GM23338 (cell line): Measurements from ENCODE around the gene SMTNL2. TPM values are rescaled to one million over a fixed set of nuclear protein-coding genes. Genes with fewer than 3 reads are reported as not detected.

Source experiments
- ATAC-seq: fragments of 200-7000 bp; cut with Tn5 transposase; 3 replicates; pipeline ENCODE4 v1.9.1; 2020
- DNase-seq: peaks from one replicate; pipeline ENCODE4 v3.0.0-alpha.2; 2015; ENCODE audit warnings: low spot score
- H2AFZ ChIP-seq: fragments of 200-600 bp; sonication (generic); 2 replicates; pipeline ENCODE4 v1.8.0; 2016; ENCODE audit warnings: antibody characterized with exemption, mild to moderate bottlenecking, moderate library complexity
- H3F3A ChIP-seq: fragments of 200-600 bp; sonication (generic); replicated peaks from 2 replicates; pipeline ENCODE4 v1.8.0; 2017; ENCODE audit warnings: antibody characterized with exemption, mixed run types, low read depth
- H3K27ac ChIP-seq: fragments of 200-600 bp; sonication (generic); 2 replicates; pipeline ENCODE4 v1.6.1; 2016; ENCODE audit warnings: low read depth
- H3K27me3 ChIP-seq: fragments of 200-600 bp; sonication (generic); 2 replicates; pipeline ENCODE4 v1.8.0; 2016; ENCODE audit warnings: mild to moderate bottlenecking, mixed run types, moderate library complexity; ENCODE audit not compliant: insufficient read depth
- H3K36me3 ChIP-seq: fragments of 200-600 bp; sonication (generic); 2 replicates; pipeline ENCODE4 v1.8.0; 2016; ENCODE audit warnings: mild to moderate bottlenecking; ENCODE audit not compliant: insufficient read depth
- H3K4me1 ChIP-seq: fragments of 200-600 bp; sonication (generic); 2 replicates; pipeline ENCODE4 v1.8.0; 2016; ENCODE audit warnings: mild to moderate bottlenecking, moderate library complexity; ENCODE audit not compliant: insufficient read depth
- H3K4me2 ChIP-seq: fragments of 200-600 bp; sonication (generic); 2 replicates; pipeline ENCODE4 v1.7.1; 2017; ENCODE audit warnings: mixed run types
- H3K4me3 ChIP-seq: fragments of 200-600 bp; sonication (generic); 2 replicates; pipeline ENCODE4 v1.6.1; 2016; ENCODE audit warnings: mixed run types
- H3K79me2 ChIP-seq: fragments of 200-600 bp; sonication (generic); replicated peaks from 2 replicates; pipeline ENCODE4 v1.8.0; 2017; ENCODE audit warnings: mild to moderate bottlenecking; ENCODE audit not compliant: insufficient read depth
- H3K9me2 ChIP-seq: fragments of 200-600 bp; sonication (generic); 2 replicates; pipeline ENCODE4 v1.8.0; 2017; ENCODE audit not compliant: insufficient read depth
- H4K20me1 ChIP-seq: fragments of 200-600 bp; sonication (generic); replicated peaks from 2 replicates; pipeline ENCODE4 v1.8.0; 2017; ENCODE audit warnings: mild to moderate bottlenecking; ENCODE audit not compliant: insufficient read depth
- H3K27ac Mint-ChIP-seq: 2 replicates; pipeline ENCODE4 v1.8.0; 2020; ENCODE audit warnings: inconsistent platforms, mild to moderate bottlenecking, moderate library complexity, mixed read lengths
- H3K27me3 Mint-ChIP-seq: 3 replicates; pipeline ENCODE4 v1.8.0; 2022; ENCODE audit warnings: low read depth, mild to moderate bottlenecking, moderate library complexity, mixed read lengths, inconsistent platforms; ENCODE audit not compliant: insufficient read depth, poor library complexity
- H3K36me3 Mint-ChIP-seq: 3 replicates; pipeline ENCODE4 v1.8.0; 2021; ENCODE audit warnings: low read depth, mild to moderate bottlenecking, inconsistent platforms, moderate library complexity, mixed read lengths
- H3K4me1 Mint-ChIP-seq: 3 replicates; pipeline ENCODE4 v1.8.0; 2020; ENCODE audit warnings: mild to moderate bottlenecking, inconsistent platforms, mixed read lengths
- H3K4me3 Mint-ChIP-seq: 3 replicates; pipeline ENCODE4 v1.8.0; 2021; ENCODE audit warnings: moderate library complexity, mild to moderate bottlenecking, inconsistent platforms, mixed read lengths
- H3K9me3 Mint-ChIP-seq: 3 replicates; pipeline ENCODE4 v1.8.0; 2020; ENCODE audit warnings: moderate library complexity, mild to moderate bottlenecking, inconsistent platforms, mixed read lengths
- CREB1 ChIP-seq: fragments of 250-450 bp; sonication (Bioruptor Pico); IDR thresholded peaks from 2 replicates; pipeline ENCODE4 v1.5.0; 2020; ENCODE audit warnings: low read depth, mild to moderate bottlenecking, moderate library complexity
- EZH2phosphoT487 ChIP-seq: fragments of 200-600 bp; sonication (generic); IDR thresholded peaks from one replicate; pipeline ENCODE4 v1.8.1; 2018; ENCODE audit warnings: antibody characterized with exemption; ENCODE audit not compliant: unreplicated experiment
- JUNB ChIP-seq: IDR thresholded peaks from one replicate; pipeline ENCODE4 v1.6.1; 2016; ENCODE audit warnings: antibody characterized with exemption; ENCODE audit not compliant: unreplicated experiment
- NANOG ChIP-seq: IDR thresholded peaks from 2 replicates; pipeline ENCODE4 v1.6.1; 2016; ENCODE audit warnings: antibody characterized with exemption, borderline replicate concordance
- POLR2AphosphoS5 ChIP-seq: IDR thresholded peaks from 2 replicates; pipeline ENCODE4 v1.6.1; 2016; ENCODE audit warnings: antibody characterized with exemption, low read depth
- STAT1 ChIP-seq: IDR thresholded peaks from one replicate; pipeline ENCODE4 v1.6.1; 2016; ENCODE audit warnings: antibody characterized with exemption; ENCODE audit not compliant: unreplicated experiment
- ZNF114 ChIP-seq: fragments of 250-450 bp; sonication (Bioruptor Pico); IDR thresholded peaks from 2 replicates; pipeline ENCODE4 v1.5.0; 2020; ENCODE audit warnings: mild to moderate bottlenecking, moderate library complexity
- ZNF331 ChIP-seq: fragments of 250-450 bp; sonication (Bioruptor Pico); IDR thresholded peaks from 2 replicates; pipeline ENCODE4 v1.5.0; 2020; ENCODE audit warnings: low read depth, mild to moderate bottlenecking, moderate library complexity
- polyA plus RNA-seq: library from polyadenylated mRNA; unstranded; fragments of >200 nt; fragmentation: Nextera tagmentation; extraction: Ambion mirVana; gene quantifications from 2 replicates; pipeline ENCODE4 v1.2.1, GENCODE V29; 2016
- total RNA-seq: library from RNA; depleted of rRNA; stranded (reverse); fragments of >200 nt; shearing (Covaris generic); gene quantifications from 2 replicates; pipeline ENCODE4 v1.2.3, GENCODE V29; 2014
- TF ChIP-seq, protein P1 (sequence below): IDR thresholded peaks from 2 replicates; pipeline ENCODE4 v1.6.1; 2016; ENCODE audit warnings: antibody characterized with exemption
- TF ChIP-seq, protein P2 (sequence below): IDR thresholded peaks from one replicate; pipeline ENCODE4 v1.6.1; 2018; ENCODE audit warnings: antibody characterized with exemption; ENCODE audit not compliant: unreplicated experiment
- TF ChIP-seq, protein P3 (sequence below): fragments of 250-450 bp; sonication (Bioruptor Pico); IDR thresholded peaks from 2 replicates; pipeline ENCODE4 v1.5.0; 2020; ENCODE audit warnings: mild to moderate bottlenecking, moderate library complexity
- TF ChIP-seq, protein P4 (sequence below), 2 experiments: fragments of 200-600 bp in 1 of 2; sonication (generic) in 1 of 2; conservative IDR thresholded peaks; 2 replicates each; pipeline versions ENCODE4 v1.5.1 to v1.6.1; 2016 to 2017; ENCODE audit warnings: antibody characterized with exemption in 2 of 2, low read depth in 2 of 2, mild to moderate bottlenecking in 2 of 2, moderate library complexity in 1 of 2

Gene SMTNL2
- total and polyA plus RNA-seq, 2 experiments from 2014 or later, result 1.3 to 4.3 TPM

DNA sequence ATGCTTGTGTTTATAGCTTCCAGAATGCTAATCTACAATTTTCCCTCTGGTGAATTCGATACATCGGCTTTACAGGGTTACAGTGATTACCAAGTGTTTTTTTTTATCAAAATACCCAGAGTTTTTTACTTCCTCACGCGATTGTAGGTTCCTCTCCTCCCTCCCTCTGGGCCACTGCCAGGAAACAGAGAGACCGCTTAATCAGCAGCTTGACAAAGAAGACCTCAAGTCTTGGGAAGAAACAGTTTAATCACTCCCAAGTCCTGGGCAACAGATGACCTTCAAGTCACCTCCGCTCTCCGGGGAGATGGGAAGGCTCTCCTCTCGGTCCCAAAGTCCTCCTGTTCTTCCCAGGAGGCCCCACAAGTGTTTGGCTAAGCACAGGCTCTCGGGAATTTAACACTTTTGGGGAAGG is 23.5 kb downstream of the SMTNL2 start:
- no peaks in the 10 kb centered on the region for H3K9me3 Mint-ChIP-seq
- no peaks in the 10 kb centered on the region; the same call in 2 of the 3 replicates for H3K36me3 Mint-ChIP-seq
- H3K79me2 ChIP-seq, result no peaks in the 10 kb centered on the region
- no peaks in the 10 kb centered on the region for H3K9me2 ChIP-seq
- H3K4me3 ChIP-seq, result no peak overlapping the region
- H3K27ac ChIP-seq, result no peak overlapping the region
- peak overlapping the region; percentile 55; the same call in 1 of the 2 replicates for H3K27ac Mint-ChIP-seq
- TF ChIP-seq POLR2AphosphoS5, result no peak
- TF ChIP-seq ZNF114 (CRISPR knock-in tag), result no peak
- TF ChIP-seq, protein P1, sequence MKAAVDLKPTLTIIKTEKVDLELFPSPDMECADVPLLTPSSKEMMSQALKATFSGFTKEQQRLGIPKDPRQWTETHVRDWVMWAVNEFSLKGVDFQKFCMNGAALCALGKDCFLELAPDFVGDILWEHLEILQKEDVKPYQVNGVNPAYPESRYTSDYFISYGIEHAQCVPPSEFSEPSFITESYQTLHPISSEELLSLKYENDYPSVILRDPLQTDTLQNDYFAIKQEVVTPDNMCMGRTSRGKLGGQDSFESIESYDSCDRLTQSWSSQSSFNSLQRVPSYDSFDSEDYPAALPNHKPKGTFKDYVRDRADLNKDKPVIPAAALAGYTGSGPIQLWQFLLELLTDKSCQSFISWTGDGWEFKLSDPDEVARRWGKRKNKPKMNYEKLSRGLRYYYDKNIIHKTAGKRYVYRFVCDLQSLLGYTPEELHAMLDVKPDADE, result no peak
- TF ChIP-seq, protein P2, sequence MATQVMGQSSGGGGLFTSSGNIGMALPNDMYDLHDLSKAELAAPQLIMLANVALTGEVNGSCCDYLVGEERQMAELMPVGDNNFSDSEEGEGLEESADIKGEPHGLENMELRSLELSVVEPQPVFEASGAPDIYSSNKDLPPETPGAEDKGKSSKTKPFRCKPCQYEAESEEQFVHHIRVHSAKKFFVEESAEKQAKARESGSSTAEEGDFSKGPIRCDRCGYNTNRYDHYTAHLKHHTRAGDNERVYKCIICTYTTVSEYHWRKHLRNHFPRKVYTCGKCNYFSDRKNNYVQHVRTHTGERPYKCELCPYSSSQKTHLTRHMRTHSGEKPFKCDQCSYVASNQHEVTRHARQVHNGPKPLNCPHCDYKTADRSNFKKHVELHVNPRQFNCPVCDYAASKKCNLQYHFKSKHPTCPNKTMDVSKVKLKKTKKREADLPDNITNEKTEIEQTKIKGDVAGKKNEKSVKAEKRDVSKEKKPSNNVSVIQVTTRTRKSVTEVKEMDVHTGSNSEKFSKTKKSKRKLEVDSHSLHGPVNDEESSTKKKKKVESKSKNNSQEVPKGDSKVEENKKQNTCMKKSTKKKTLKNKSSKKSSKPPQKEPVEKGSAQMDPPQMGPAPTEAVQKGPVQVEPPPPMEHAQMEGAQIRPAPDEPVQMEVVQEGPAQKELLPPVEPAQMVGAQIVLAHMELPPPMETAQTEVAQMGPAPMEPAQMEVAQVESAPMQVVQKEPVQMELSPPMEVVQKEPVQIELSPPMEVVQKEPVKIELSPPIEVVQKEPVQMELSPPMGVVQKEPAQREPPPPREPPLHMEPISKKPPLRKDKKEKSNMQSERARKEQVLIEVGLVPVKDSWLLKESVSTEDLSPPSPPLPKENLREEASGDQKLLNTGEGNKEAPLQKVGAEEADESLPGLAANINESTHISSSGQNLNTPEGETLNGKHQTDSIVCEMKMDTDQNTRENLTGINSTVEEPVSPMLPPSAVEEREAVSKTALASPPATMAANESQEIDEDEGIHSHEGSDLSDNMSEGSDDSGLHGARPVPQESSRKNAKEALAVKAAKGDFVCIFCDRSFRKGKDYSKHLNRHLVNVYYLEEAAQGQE, result no peak
- TF ChIP-seq, protein P3, sequence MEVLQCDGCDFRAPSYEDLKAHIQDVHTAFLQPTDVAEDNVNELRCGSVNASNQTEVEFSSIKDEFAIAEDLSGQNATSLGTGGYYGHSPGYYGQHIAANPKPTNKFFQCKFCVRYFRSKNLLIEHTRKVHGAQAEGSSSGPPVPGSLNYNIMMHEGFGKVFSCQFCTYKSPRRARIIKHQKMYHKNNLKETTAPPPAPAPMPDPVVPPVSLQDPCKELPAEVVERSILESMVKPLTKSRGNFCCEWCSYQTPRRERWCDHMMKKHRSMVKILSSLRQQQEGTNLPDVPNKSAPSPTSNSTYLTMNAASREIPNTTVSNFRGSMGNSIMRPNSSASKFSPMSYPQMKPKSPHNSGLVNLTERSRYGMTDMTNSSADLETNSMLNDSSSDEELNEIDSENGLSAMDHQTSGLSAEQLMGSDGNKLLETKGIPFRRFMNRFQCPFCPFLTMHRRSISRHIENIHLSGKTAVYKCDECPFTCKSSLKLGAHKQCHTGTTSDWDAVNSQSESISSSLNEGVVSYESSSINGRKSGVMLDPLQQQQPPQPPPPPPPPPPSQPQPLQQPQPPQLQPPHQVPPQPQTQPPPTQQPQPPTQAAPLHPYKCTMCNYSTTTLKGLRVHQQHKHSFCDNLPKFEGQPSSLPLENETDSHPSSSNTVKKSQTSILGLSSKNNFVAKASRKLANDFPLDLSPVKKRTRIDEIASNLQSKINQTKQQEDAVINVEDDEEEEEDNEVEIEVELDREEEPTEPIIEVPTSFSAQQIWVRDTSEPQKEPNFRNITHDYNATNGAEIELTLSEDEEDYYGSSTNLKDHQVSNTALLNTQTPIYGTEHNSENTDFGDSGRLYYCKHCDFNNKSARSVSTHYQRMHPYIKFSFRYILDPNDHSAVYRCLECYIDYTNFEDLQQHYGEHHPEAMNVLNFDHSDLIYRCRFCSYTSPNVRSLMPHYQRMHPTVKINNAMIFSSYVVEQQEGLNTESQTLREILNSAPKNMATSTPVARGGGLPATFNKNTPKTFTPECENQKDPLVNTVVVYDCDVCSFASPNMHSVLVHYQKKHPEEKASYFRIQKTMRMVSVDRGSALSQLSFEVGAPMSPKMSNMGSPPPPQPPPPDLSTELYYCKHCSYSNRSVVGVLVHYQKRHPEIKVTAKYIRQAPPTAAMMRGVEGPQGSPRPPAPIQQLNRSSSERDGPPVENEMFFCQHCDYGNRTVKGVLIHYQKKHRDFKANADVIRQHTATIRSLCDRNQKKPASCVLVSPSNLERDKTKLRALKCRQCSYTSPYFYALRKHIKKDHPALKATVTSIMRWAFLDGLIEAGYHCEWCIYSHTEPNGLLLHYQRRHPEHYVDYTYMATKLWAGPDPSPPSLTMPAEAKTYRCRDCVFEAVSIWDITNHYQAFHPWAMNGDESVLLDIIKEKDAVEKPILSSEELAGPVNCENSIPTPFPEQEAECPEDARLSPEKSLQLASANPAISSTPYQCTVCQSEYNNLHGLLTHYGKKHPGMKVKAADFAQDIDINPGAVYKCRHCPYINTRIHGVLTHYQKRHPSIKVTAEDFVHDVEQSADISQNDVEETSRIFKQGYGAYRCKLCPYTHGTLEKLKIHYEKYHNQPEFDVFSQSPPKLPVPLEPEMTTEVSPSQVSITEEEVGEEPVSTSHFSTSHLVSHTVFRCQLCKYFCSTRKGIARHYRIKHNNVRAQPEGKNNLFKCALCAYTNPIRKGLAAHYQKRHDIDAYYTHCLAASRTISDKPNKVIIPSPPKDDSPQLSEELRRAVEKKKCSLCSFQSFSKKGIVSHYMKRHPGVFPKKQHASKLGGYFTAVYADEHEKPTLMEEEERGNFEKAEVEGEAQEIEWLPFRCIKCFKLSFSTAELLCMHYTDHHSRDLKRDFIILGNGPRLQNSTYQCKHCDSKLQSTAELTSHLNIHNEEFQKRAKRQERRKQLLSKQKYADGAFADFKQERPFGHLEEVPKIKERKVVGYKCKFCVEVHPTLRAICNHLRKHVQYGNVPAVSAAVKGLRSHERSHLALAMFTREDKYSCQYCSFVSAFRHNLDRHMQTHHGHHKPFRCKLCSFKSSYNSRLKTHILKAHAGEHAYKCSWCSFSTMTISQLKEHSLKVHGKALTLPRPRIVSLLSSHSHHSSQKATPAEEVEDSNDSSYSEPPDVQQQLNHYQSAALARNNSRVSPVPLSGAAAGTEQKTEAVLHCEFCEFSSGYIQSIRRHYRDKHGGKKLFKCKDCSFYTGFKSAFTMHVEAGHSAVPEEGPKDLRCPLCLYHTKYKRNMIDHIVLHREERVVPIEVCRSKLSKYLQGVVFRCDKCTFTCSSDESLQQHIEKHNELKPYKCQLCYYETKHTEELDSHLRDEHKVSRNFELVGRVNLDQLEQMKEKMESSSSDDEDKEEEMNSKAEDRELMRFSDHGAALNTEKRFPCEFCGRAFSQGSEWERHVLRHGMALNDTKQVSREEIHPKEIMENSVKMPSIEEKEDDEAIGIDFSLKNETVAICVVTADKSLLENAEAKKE (CRISPR knock-in tag), result no peak
- TF ChIP-seq CREB1 (CRISPR knock-in tag), result no peak
- TF ChIP-seq, protein P4, sequence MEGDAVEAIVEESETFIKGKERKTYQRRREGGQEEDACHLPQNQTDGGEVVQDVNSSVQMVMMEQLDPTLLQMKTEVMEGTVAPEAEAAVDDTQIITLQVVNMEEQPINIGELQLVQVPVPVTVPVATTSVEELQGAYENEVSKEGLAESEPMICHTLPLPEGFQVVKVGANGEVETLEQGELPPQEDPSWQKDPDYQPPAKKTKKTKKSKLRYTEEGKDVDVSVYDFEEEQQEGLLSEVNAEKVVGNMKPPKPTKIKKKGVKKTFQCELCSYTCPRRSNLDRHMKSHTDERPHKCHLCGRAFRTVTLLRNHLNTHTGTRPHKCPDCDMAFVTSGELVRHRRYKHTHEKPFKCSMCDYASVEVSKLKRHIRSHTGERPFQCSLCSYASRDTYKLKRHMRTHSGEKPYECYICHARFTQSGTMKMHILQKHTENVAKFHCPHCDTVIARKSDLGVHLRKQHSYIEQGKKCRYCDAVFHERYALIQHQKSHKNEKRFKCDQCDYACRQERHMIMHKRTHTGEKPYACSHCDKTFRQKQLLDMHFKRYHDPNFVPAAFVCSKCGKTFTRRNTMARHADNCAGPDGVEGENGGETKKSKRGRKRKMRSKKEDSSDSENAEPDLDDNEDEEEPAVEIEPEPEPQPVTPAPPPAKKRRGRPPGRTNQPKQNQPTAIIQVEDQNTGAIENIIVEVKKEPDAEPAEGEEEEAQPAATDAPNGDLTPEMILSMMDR (conservative IDR thresholded peaks at IDR 0.05; ENCODE audit: low read depth in 2 of 2), result no peak
- TF ChIP-seq ZNF331 (CRISPR knock-in tag), result no peak
- TF ChIP-seq JUNB, result no peak
- TF ChIP-seq EZH2phosphoT487, result no peak
- TF ChIP-seq NANOG, result no peak
- no peak for TF ChIP-seq STAT1
- no peak overlapping the region for H2AFZ ChIP-seq
- no peak overlapping the region for H3K4me2 ChIP-seq
- peaks cover 20% of the 10 kb centered on the region for H3K4me1 Mint-ChIP-seq
- H3F3A ChIP-seq, result no peaks in the 10 kb centered on the region
- no peak; the same call in 1 of the 3 replicates for ATAC-seq
- peaks cover 10% of the 10 kb centered on the region for H3K27me3 Mint-ChIP-seq
- H3K4me3 Mint-ChIP-seq, result no peak overlapping the region
- H3K27me3 ChIP-seq, result no peaks in the 10 kb centered on the region
- no peak for DNase-seq
- H4K20me1 ChIP-seq, result no peaks in the 10 kb centered on the region
- no peaks in the 10 kb centered on the region for H3K36me3 ChIP-seq
- H3K4me1 ChIP-seq, result no peaks in the 10 kb centered on the region
